HG02623 (cell line): ENCODE results near the gene RGR.

Experiments
- ATAC-seq: cut with Tn5 transposase; IDR thresholded peaks from one replicate; pipeline ENCODE4 v1.9.1; 2021; ENCODE audit warnings: moderate library complexity; ENCODE audit not compliant: unreplicated experiment

Gene RGR

DNA sequence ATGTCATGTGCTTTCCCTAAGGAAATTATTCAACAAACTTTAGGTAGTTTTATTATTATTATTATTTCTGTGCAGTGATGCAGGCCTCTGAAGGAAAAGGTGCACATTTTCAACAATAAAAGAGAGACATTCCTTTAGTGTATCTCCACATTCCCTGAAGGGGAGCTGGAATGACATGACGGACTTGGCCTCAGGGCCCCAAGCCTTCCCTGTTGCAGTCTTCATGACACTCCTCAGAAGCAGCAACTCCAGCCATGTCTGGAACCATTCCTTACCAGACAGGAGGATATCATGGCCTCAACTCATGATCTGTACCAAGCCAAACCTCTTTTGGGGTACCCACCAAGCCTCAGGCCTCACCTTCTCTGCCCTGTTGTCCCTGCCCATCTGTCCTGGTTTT, 48.3 kb downstream of the RGR start:
- ATAC-seq, result no peak

DNA sequence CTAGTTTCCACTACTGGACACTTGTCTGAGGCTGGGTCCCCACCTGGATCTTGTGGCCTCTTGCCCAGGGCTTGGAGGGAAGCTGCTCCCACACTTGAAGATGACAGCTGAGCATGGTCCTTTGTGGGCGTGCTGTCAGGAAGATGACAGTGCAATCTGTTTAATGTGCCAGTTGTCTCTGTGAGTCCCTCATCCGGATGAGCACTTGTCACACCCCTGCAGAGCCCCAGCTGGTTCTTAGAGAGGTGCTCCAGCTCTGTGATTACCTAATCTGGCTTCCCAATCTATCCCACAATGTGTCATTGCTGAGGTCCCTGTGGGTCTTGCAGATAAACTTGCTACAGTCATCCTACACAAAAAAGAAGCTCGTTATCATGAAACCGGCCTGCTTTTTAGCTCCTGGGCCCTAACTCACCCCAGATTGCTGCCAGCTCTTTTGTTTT, 48.7 kb downstream of the RGR start:
- ATAC-seq, result no peak

DNA sequence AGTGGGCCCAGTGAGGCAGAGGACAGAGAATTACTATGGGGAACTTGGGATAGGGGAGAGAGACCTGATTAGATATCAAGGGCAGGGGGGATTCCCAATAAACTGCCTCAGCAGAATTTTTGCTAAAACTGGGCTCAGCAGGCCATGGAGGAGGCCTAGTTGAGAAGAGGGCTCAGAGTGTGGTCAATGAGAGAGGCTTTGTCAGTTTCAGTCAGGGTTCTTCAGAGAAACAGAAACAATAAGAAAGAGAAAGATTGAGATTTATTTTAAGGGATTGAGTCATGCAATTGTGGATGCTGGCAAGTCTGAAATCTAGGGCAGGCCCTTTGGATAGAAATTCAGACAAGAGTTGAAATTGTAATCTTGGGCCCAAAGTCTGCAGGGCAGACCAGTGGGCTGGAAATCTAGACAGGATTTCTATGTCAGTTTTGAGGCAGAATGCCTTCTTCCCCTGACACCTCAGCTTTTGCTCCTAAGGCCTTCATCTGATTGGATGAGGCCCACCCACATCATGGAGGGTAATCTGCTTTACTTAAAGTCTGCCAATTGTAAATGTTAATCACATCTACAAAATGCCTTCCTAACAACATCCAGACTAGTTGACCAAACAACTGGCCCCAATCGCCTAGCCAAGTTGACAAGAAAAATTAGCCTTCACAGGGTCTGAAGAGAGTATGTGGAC, 50.1 kb downstream of the RGR start:
- ATAC-seq, result no peak

DNA sequence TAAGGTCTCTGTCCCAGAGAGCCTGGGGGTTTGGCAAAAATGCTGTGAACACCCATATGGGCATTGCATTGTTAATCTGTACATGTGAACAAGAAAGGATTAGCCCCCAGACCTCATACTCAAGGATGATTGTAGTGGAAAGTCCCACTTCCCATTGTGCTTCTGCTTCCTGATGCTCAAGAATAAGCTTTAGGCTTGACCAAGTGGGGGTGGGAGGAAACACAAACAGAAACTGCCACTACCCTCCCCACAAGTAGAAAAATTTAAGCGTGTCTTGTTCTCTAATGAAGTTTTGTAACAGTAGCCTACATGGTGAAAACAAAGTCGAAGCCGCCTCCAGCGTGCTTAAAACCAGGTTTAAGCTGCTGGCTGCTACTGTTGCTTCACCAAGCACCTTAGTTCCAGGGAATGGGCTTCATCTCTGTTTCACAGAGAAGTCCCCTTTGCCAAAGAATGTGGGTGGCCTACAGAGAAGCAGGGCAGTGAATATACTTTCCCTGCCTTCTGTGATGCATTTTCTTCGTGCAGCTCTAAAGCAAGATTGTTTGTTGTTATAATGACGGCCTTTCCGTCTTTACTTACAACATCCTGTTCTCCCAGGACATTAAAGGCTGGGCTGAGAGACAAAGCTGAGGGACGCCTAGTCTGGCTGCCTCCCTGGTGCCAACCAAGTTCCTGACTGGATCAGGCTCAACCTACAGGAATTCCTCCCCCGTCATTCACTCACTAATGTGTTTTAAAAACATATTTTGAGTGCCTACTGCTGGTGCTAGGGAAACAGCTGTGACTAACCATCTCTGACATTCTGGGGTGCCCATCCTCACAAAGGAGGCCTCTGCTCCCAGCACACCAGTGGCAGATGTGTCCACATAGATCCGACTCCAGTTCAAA, 51.5 kb downstream of the RGR start:
- no peak for ATAC-seq

DNA sequence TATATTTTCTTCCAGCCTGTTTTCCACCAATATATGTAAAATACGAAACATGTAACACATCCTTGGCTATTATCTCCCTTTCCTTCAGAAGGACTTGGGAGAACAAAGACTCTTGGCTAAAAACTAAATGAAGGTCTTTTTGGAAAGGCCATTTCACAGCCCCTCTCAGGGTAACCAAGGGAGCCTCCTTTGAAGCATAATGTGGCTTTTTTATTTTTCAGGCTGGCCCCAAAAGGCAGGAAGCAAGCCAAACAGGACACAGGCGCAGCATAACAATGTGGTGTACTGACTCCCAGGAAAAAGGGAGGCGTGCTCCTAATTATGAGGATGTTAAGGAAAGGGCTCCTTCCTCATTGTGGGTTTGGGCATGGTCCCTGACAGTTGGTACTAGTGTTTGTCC, 53.2 kb downstream of the RGR start:
- no peak for ATAC-seq

DNA sequence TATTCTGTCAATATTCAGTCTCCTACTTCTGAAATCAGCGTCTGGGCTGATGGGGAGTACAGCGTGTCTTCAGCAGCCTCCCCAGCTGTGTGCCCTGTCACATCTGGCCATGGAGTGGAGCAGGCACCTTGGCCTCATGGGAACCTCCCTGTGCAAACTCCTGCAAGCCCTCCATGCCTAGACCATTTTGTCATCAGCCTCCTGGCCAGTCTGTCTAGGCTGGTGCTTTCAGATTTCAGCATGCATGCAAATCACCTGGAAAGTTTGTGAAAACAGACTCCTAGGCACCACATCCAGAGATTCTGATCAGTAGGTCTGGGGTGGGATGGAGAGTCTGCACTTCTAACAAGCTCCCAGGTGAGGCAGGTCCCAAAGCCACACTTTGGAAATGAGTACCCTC, 57.4 kb downstream of the RGR start:
- no peak for ATAC-seq

DNA sequence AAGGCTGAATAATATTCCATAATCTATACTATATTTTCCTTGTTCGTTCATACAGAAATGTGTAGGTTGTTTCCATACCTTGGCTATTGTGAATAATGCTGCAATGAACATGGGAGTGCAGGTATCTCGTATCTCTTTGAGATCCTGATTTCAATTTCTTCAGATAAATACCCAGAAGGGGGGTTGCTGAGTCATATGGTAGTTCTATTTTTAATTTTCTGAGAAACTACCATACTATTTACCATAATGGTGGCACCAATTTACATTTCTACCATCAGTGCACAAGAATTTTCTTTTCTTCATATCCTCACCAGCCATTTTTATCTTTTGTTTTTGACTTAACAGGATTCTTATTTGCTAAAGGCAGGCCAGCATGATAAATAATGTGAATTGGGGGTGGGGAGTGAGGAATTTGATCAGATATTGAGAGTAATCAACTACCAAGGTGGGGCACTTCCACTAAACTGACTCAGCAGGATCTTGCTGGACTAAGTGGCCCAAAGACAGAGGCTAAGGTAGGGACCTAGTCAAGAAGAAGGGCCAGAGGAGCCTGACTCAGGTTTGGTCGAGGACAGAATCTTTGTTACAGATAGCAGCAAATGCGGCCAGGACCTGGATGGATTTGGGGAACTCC, 62.0 kb downstream of the RGR start:
- no peak for ATAC-seq

DNA sequence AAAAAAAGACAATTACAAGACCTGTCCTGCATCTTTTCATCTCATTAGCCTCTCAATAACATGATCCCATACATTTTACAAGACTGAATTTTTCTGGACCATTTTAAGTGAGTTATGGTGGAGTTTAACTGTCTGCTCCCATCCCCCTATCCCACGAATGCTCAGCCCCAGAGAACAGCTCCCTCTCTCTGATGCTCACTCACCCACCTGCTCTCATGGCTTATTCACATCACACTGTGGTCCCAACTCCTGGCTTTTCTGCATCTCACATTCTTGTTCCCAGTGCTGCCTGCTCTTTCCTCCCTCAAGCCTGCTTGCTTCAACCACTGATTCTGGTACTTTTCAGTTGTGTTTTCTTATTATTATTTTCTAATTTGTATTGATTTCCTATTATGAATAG, 63.2 kb downstream of the RGR start:
- no peak for ATAC-seq

DNA sequence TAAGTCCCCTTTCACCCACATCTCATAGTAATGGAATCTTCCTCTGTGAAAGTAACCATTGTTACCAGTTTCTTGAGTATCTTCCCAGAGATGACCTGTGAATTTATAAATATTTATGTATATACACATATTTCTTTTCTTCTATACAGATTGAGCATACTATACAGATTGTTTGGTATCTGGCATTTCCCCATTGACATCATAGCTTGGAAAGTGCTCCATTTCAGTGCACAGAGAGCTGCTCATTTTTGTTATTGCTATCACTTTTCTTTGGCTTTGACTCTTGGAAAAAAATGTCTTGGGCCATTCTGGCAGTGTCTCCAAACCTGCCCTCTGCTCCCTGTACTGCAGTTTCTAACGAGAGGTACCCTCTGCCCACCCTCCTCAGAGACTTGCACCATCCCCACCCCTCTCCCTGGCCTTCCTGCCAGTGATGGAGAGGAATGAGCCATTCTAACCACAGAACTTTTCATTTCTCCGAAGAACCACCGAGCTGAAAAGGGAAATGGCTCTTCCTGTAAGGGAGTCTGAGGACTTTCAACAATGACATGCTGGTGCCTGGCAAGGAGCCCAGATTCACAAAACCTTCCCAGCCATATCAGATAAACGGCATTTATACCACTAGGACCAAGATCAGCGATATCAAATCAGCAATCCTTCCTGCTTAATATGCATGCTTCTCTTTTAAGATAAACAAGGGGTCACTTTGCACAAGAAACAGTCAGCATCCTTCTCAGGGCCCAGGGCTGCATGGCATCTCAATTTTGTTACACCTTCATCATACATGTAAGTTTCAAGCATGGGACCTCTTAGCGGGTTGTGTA, 63.8 kb downstream of the RGR start:
- ATAC-seq, result no peak
